H1 (cell line): ENCODE measurements around the gene MAP4K5. TPM values are rescaled to one million over a fixed set of nuclear protein-coding genes. Genes with fewer than 3 reads are reported as not detected.

Source experiments
- CTCF ChIA-PET: fragments of 300-600 bp; sonication (Branson Sonifier 250); formaldehyde crosslinking; loops from one replicate; lab custom pipeline; 2021; ENCODE audit not compliant: partially characterized antibody; lab: Charles Lee
- POLR2A ChIA-PET: fragments of 300-600 bp; sonication (Branson Sonifier 250); formaldehyde crosslinking; loops from one replicate; lab custom pipeline; 2021; ENCODE audit warnings: inconsistent platforms; ENCODE audit not compliant: partially characterized antibody; lab: Charles Lee
- DNase-seq, 2 experiments: peaks; one replicate each; pipeline versions ENCODE4 v3.0.0 to v3.0.0-alpha.2; 2010 to 2022; ENCODE audit warnings: low spot score in 2 of 2, low read depth in 1 of 2, mixed read lengths in 1 of 2
- FAIRE-seq: peaks from 2 replicates; lab custom pipeline; 2011; peaks lifted over from hg19 to GRCh38; lab: Jason Lieb, UNC
- H2AFZ ChIP-seq: 2 replicates; pipeline ENCODE4 v1.8.1; 2012; ENCODE audit warnings: low read length, inconsistent platforms
- H2AK5ac ChIP-seq: 2 replicates; pipeline ENCODE4 v1.6.1; 2013; ENCODE audit warnings: low read depth, low read length
- H2BK120ac ChIP-seq: replicated peaks from 2 replicates; pipeline ENCODE3; 2013; ENCODE audit warnings: low read depth, low read length, inconsistent platforms
- H2BK12ac ChIP-seq: 2 replicates; pipeline ENCODE4 v1.6.1; 2013; ENCODE audit warnings: low read depth, low read length
- H2BK15ac ChIP-seq: 2 replicates; pipeline ENCODE4 v1.6.1; 2013; ENCODE audit warnings: low read length
- H2BK20ac ChIP-seq: 2 replicates; pipeline ENCODE4 v1.6.1; 2013; ENCODE audit warnings: low read length
- H2BK5ac ChIP-seq: 2 replicates; pipeline ENCODE4 v1.6.1; 2013; ENCODE audit warnings: low read depth, low read length
- H3K14ac ChIP-seq: 2 replicates; pipeline ENCODE4 v1.6.1; 2013; ENCODE audit warnings: inconsistent platforms; ENCODE audit not compliant: insufficient read length
- H3K18ac ChIP-seq: 2 replicates; pipeline ENCODE4 v1.6.1; 2013; ENCODE audit warnings: low read length; ENCODE audit errors: extremely low read depth
- H3K23ac ChIP-seq: 2 replicates; pipeline ENCODE4 v1.6.1; 2013; ENCODE audit warnings: inconsistent platforms; ENCODE audit not compliant: insufficient read length
- H3K23me2 ChIP-seq: 2 replicates; pipeline ENCODE4 v1.6.1; 2013; ENCODE audit warnings: low read depth, low read length
- H3K27ac ChIP-seq: 2 replicates; pipeline ENCODE4 v1.6.1; 2011; ENCODE audit warnings: low read depth, low read length, inconsistent platforms
- H3K27me3 ChIP-seq, 4 experiments: replicated peaks in 1 of 4; 1 replicate in 1 of 4; 2 replicates in 3 of 4; pipeline versions ENCODE4 v1.6.1 to v1.8.1; 2011 to 2013; ENCODE audit warnings: low read length in 3 of 4, mild to moderate bottlenecking in 3 of 4, inconsistent platforms in 2 of 4, mixed read lengths in 2 of 4, moderate library complexity in 1 of 4; ENCODE audit not compliant: control insufficient read depth in 3 of 4, insufficient read depth in 3 of 4; ENCODE audit errors: extremely low read depth in 1 of 4
- H3K36me3 ChIP-seq, 4 experiments: 2 replicates each; pipeline versions ENCODE4 v1.6.1 to v1.8.1; 2011 to 2013; ENCODE audit warnings: mild to moderate bottlenecking in 4 of 4, low read length in 3 of 4, moderate library complexity in 2 of 4, control low read depth in 1 of 4, inconsistent platforms in 1 of 4; ENCODE audit not compliant: insufficient read depth in 4 of 4, control insufficient read depth in 2 of 4
- H3K4ac ChIP-seq: replicated peaks from 2 replicates; pipeline ENCODE3; 2013; ENCODE audit warnings: low read length, low read depth, mixed read lengths, inconsistent platforms; ENCODE audit not compliant: insufficient read length
- H3K4me1 ChIP-seq, 4 experiments: replicated peaks in 1 of 4; 1 replicate in 1 of 4; 2 replicates in 3 of 4; pipeline versions ENCODE4 v1.6.1 to v1.8.1; 2011 to 2013; ENCODE audit warnings: low read length in 3 of 4, inconsistent platforms in 2 of 4, mixed read lengths in 1 of 4; ENCODE audit not compliant: insufficient read depth in 4 of 4, control insufficient read depth in 3 of 4
- H3K4me2 ChIP-seq, 2 experiments: 2 replicates each; pipeline versions ENCODE4 v1.6.1 to v1.8.1; 2011 to 2013; ENCODE audit warnings: low read depth in 2 of 2, low read length in 2 of 2, control low read depth in 1 of 2, inconsistent platforms in 1 of 2, mild to moderate bottlenecking in 1 of 2; ENCODE audit not compliant: insufficient read depth in 1 of 2
- H3K4me3 ChIP-seq, 4 experiments: fragments of 200-600, 300-600 bp in 1 of 4; sonication (generic), shearing (Covaris generic), sonication (Bioruptor Twin) in 1 of 4; 2 replicates each; pipeline versions ENCODE4 v1.5.1 to v1.8.1; 2011 to 2016; ENCODE audit warnings: low read length in 4 of 4, low read depth in 3 of 4, control low read depth in 2 of 4, inconsistent platforms in 2 of 4, mild to moderate bottlenecking in 2 of 4, mixed read lengths in 1 of 4, moderate library complexity in 1 of 4; ENCODE audit not compliant: insufficient read depth in 2 of 4; ENCODE audit errors: extremely low read depth in 1 of 4
- H3K56ac ChIP-seq: replicated peaks from 2 replicates; pipeline ENCODE3; 2013; ENCODE audit warnings: low read depth, mild to moderate bottlenecking, mixed read lengths, low read length, inconsistent platforms; ENCODE audit not compliant: insufficient read length
- H3K79me1 ChIP-seq: 2 replicates; pipeline ENCODE4 v1.6.1; 2013; ENCODE audit warnings: low read depth, low read length, control low read depth
- H3K79me2 ChIP-seq, 2 experiments: 2 replicates each; pipeline versions ENCODE4 v1.6.1 to v1.8.1; 2012 to 2013; ENCODE audit warnings: low read length in 2 of 2, mild to moderate bottlenecking in 2 of 2, inconsistent platforms in 1 of 2; ENCODE audit not compliant: insufficient read depth in 2 of 2, control insufficient read depth in 1 of 2
- H3K9ac ChIP-seq, 4 experiments: replicated peaks in 1 of 4; 1 replicate in 1 of 4; 2 replicates in 3 of 4; pipeline versions ENCODE4 v1.6.1 to v1.8.1; 2011 to 2013; ENCODE audit warnings: low read depth in 3 of 4, low read length in 3 of 4, control low read depth in 2 of 4, mild to moderate bottlenecking in 2 of 4, moderate library complexity in 2 of 4, inconsistent platforms in 1 of 4; ENCODE audit errors: extremely low read depth in 1 of 4
- H3K9me3 ChIP-seq, 2 experiments: 2 replicates each; pipeline versions ENCODE4 v1.6.1 to v1.8.1; 2012 to 2013; ENCODE audit warnings: mild to moderate bottlenecking in 2 of 2, moderate library complexity in 2 of 2, control low read depth in 1 of 2, inconsistent platforms in 1 of 2, low read depth in 1 of 2, low read length in 1 of 2, mixed read lengths in 1 of 2; ENCODE audit not compliant: insufficient read depth in 2 of 2
- H4K20me1 ChIP-seq, 2 experiments: replicated peaks in 1 of 2; 2 replicates each; pipeline versions ENCODE3 to v1.8.1; 2011 to 2013; ENCODE audit warnings: inconsistent platforms in 2 of 2, low read length in 2 of 2, mild to moderate bottlenecking in 1 of 2; ENCODE audit not compliant: insufficient read depth in 2 of 2, control insufficient read depth in 1 of 2
- H4K5ac ChIP-seq: 2 replicates; pipeline ENCODE4 v1.6.1; 2013; ENCODE audit warnings: low read length, low read depth, mixed read lengths, inconsistent platforms; ENCODE audit not compliant: insufficient read length
- H4K8ac ChIP-seq: 2 replicates; pipeline ENCODE4 v1.8.0; 2013; ENCODE audit warnings: mild to moderate bottlenecking, moderate library complexity, low read length, inconsistent platforms; ENCODE audit not compliant: insufficient read depth; ENCODE audit errors: extremely low read depth
- H4K91ac ChIP-seq: replicated peaks from 2 replicates; pipeline ENCODE3; 2013; ENCODE audit warnings: low read length, mixed read lengths, inconsistent platforms; ENCODE audit not compliant: insufficient read length
- ASH2L ChIP-seq: fragments of 200-600, 300-600 bp; sonication (generic); IDR thresholded peaks from one replicate; pipeline ENCODE4 v1.7.1; 2017; ENCODE audit warnings: low read length
- BACH1 ChIP-seq: IDR thresholded peaks from 2 replicates; pipeline ENCODE4 v1.6.1; 2012; ENCODE audit warnings: low read length, improper control_type of control experiment
- CTBP2 ChIP-seq: IDR thresholded peaks from 2 replicates; pipeline ENCODE4 v1.7.0; 2011; ENCODE audit warnings: borderline replicate concordance, mild to moderate bottlenecking, moderate library complexity, mixed read lengths, low read length; ENCODE audit not compliant: insufficient read depth, insufficient read length
- GABPA ChIP-seq: IDR thresholded peaks from 2 replicates; pipeline ENCODE4 v1.6.1; 2011; ENCODE audit warnings: mild to moderate bottlenecking, low read length, moderate library complexity, borderline replicate concordance; ENCODE audit not compliant: insufficient read depth
- KDM1A ChIP-seq: fragments of 200-600, 300-600 bp; sonication (generic); IDR thresholded peaks from 2 replicates; pipeline ENCODE4 v1.7.1; 2016; ENCODE audit warnings: mild to moderate bottlenecking, low read length, borderline replicate concordance
- KDM4A ChIP-seq: IDR thresholded peaks from one replicate; pipeline ENCODE4 v1.7.1; 2012; ENCODE audit warnings: low read depth, mild to moderate bottlenecking, moderate library complexity, low read length, inconsistent platforms; ENCODE audit not compliant: severe bottlenecking
- KDM5A ChIP-seq: fragments of 200-600 bp; IDR thresholded peaks from 2 replicates; pipeline ENCODE4 v1.7.1; 2012; ENCODE audit warnings: mild to moderate bottlenecking, low read length, inconsistent platforms, mixed read lengths
- POLR2AphosphoS5 ChIP-seq: IDR thresholded peaks from 2 replicates; pipeline ENCODE4 v1.6.1; 2011; ENCODE audit warnings: low read depth, low read length
- POU5F1 ChIP-seq: IDR thresholded peaks from 2 replicates; pipeline ENCODE4 v1.6.1; 2011; ENCODE audit warnings: low read depth, mild to moderate bottlenecking, low read length, moderate library complexity
- SIN3A ChIP-seq, 2 experiments: IDR thresholded peaks in 1 of 2; conservative IDR thresholded peaks in 1 of 2; 2 replicates each; pipeline ENCODE4 v1.6.1; 2011 to 2012; ENCODE audit warnings: low read length in 2 of 2, improper control_type of control experiment in 1 of 2, low read depth in 1 of 2, mild to moderate bottlenecking in 1 of 2
- SIRT6 ChIP-seq: IDR thresholded peaks from one replicate; pipeline ENCODE4 v1.7.1; 2012; ENCODE audit warnings: low read length, inconsistent platforms
- TBP ChIP-seq: IDR thresholded peaks from 2 replicates; pipeline ENCODE4 v1.6.1; 2011; ENCODE audit warnings: low read depth, low read length, improper control_type of control experiment
- YY1 ChIP-seq: IDR thresholded peaks from 2 replicates; pipeline ENCODE4 v1.6.1; 2011; ENCODE audit warnings: low read depth, mild to moderate bottlenecking, low read length
- ZNF274 ChIP-seq: IDR thresholded peaks from 2 replicates; pipeline ENCODE4 v1.7.0; 2012; ENCODE audit warnings: low read length, borderline replicate concordance; ENCODE audit errors: extremely low read depth
- WGBS, 2 experiments: shearing (Covaris generic) in 1 of 2; methylation state at CpG; one replicate each; pipeline versions ENCODE4 v1.1.6 to v1.1.7; 2013 to 2015; ENCODE audit warnings: low lambda C conversion rate in 2 of 2, mixed read lengths in 2 of 2, inconsistent platforms in 1 of 2, low coverage in 1 of 2, missing lambda C conversion rate in 1 of 2; ENCODE audit not compliant: insufficient replicate concordance in 2 of 2, insufficient coverage in 1 of 2, insufficient read length in 1 of 2; ENCODE audit errors: extremely low coverage in 1 of 2, missing lambda C conversion rate in 1 of 2; 5-methylcytosine and 5-hydroxymethylcytosine counted together
- polyA plus RNA-seq, 7 experiments: library from polyadenylated mRNA; depleted of rRNA in 3 of 7; stranded (reverse) in 5 of 7; unstranded in 2 of 7; fragments of >200 nt in 5 of 7; fragments of 200-250 nt in 2 of 7; gene quantifications; 1 replicate in 5 of 7; 2 replicates in 1 of 7; 4 replicates in 1 of 7; pipeline versions ENCODE4 v1.2.1 to v1.2.3, GENCODE V29; 2011 to 2013; ENCODE audit warnings: missing spikeins in 2 of 7, mixed read lengths in 2 of 7
- total RNA-seq: library from RNA; stranded (reverse); fragmentation: NEBNext Ultra II Directional; extraction: Animal tissue kit (Norgen Biotek cat#: 25700); gene quantifications from 2 replicates; pipeline ENCODE4 v1.2.1, GENCODE V29; 2021

The MAP4K5 gene
- total and polyA plus RNA-seq, 2 of the 8 experiments (the other 6 are each of a cell fraction or from before 2014, with no cell fraction given) = 7.6 to 34.5 TPM

- DNase-seq = no peak
- Histone ChIP-seq H3K18ac (no peak overlapping the region), H3K9me3 (no peaks in the 10 kb centered on the region), H3K4me3 (no peak overlapping the region), H2BK20ac (no peak overlapping the region), H4K91ac (no peak overlapping the region), H2BK12ac (no peak overlapping the region), H2BK5ac (no peak overlapping the region), H3K4ac (no peak overlapping the region), H3K27me3 (no peaks in the 10 kb centered on the region), H3K14ac (no peak overlapping the region), H2AK5ac (no peak overlapping the region), H4K20me1 (peaks cover 0 to 1% of the 10 kb centered on the region in 2 experiments), H3K27ac (no peak overlapping the region), H2AFZ (no peak overlapping the region), H3K23ac (no peak overlapping the region), H3K56ac (no peak overlapping the region), H4K8ac (no peak overlapping the region), H3K4me2 (no peak overlapping the region), H3K79me2 (no peaks in the 10 kb centered on the region), H2BK120ac (no peak overlapping the region), H3K79me1 (no peaks in the 10 kb centered on the region; the same call in 1 of the 2 replicates), H3K23me2 (no peaks in the 10 kb centered on the region), H3K9ac (no peak overlapping the region), H3K4me1 (no peaks in the 10 kb centered on the region), H4K5ac (no peak overlapping the region), H2BK15ac (no peak overlapping the region), H3K36me3 (peaks cover 0 to 43% (median 12%) of the 10 kb centered on the region in 4 experiments; a peak in 7 of 8 replicates)
- ChIA-PET POLR2A (interaction anchor here (0.6 kb wide), 1 partner anchor 12 kb away, joined by 3 read pairs; no protein-coding TSS in a partner anchor), CTCF (no interaction called here)
- 89% methylated on average over 3 of the region's 3 CpGs; no CpG with 5 or more reads in 1 of the 2 experiments for WGBS, 2 experiments
- no peak for FAIRE-seq
- TF ChIP-seq ZNF274 = no peak
- no peak for TF ChIP-seq CTBP2
- no peak for TF ChIP-seq POU5F1
- TF ChIP-seq SIN3A (conservative IDR thresholded peaks at IDR 0.05 in 1 of 2, IDR thresholded peaks at IDR 0.05 in 1 of 2; ENCODE audit: low read depth in 1 of 2, low read length in 2 of 2) = no peak
- TF ChIP-seq ASH2L = no peak
- TF ChIP-seq BACH1 = no peak
- TF ChIP-seq KDM4A = no peak
- no peak for TF ChIP-seq KDM1A
- no peak for TF ChIP-seq KDM5A
- TF ChIP-seq TBP = no peak
- TF ChIP-seq POLR2AphosphoS5 = no peak
- TF ChIP-seq YY1 = no peak
- TF ChIP-seq GABPA = no peak
- TF ChIP-seq SIRT6 = no peak
Measured at GRCh38 chr14:50452979-50453705, 79.2 kb downstream of the MAP4K5 start.
